HepG2 (cell line): ENCODE results near the gene CAVIN1.

ENCODE experiments used
- CEBPB ChIP-seq: IDR thresholded peaks from 2 replicates; pipeline ENCODE4 v1.6.1; 2011; ENCODE audit warnings: low read depth, low read length, improper control_type of control experiment, borderline replicate concordance
- TARDBP ChIP-seq: sonication (generic); formaldehyde crosslinking; IDR thresholded peaks from 2 replicates; pipeline ENCODE4 v1.8.0; 2022; ENCODE audit warnings: mild to moderate bottlenecking, missing genetic modification reagents

DNA sequence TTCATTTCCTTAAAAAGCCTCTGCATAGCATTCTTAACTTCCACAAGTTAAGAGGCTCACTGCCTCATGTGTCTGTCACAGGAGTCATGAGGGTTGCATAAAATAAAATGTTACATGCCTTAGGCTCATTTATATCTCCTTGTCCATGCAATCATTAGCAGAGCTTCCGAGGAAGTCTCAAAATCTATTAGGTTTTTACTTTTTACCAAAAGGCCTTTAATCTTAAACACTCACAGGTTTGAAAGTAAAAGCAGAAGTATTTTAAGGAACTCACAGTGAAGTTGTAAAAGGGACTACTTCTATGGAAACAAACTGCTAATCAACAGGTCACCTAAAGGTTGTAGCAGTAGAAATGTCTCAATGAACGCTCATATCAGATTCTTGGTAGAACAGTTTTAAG, 30.4 kb upstream of the CAVIN1 start:
- TF ChIP-seq TARDBP (CRISPR knock-in tag) = no peak
- no peak for TF ChIP-seq CEBPB
